Right atrium auricular region (tissue), 2 donors: Measurements from ENCODE around the gene CCNY. TPM values are rescaled to one million over a fixed set of nuclear protein-coding genes. Genes with fewer than 3 reads are reported as not detected.
A peak's percentile ranks its signal among the peaks of the same experiment; 100 is the strongest.

Experiments used
- DNase-seq: peaks from one replicate; pipeline ENCODE4 v3.0.0-alpha.2; 2019; ENCODE audit warnings: low spot score
- H3K27ac ChIP-seq, 2 donors: fragments of 200-600 bp; sonication (generic); 1 replicate in 1 of 2; 2 replicates in 1 of 2; pipeline ENCODE4 v1.5.1; 2016 to 2019
- H3K27me3 ChIP-seq, 2 donors: fragments of 200-600 bp; sonication (generic); one replicate each; pipeline versions ENCODE4 v1.5.1 to v1.6.0; 2017 to 2019
- H3K36me3 ChIP-seq: fragments of 200-600 bp; sonication (generic); one replicate; pipeline ENCODE4 v1.5.1; 2016
- H3K4me1 ChIP-seq, 2 donors: fragments of 200-600 bp; sonication (generic); one replicate each; pipeline versions ENCODE4 v1.5.1 to v1.6.0; 2017 to 2019
- H3K4me3 ChIP-seq, 2 donors: fragments of 200-600 bp; sonication (generic); 1 replicate in 1 of 2; 2 replicates in 1 of 2; pipeline ENCODE4 v1.5.1; 2017 to 2019; ENCODE audit warnings: mild to moderate bottlenecking in 1 of 2, moderate library complexity in 1 of 2
- H3K9me3 ChIP-seq, 2 donors: fragments of 200-600 bp; sonication (generic); one replicate each; pipeline ENCODE4 v1.5.1; 2019
- CTCF ChIP-seq, 2 donors: fragments of 200-600 bp; sonication (generic); IDR thresholded peaks; one replicate each; pipeline ENCODE4 v1.5.1; 2019; ENCODE audit warnings: antibody characterized with exemption in 2 of 2
- total RNA-seq, 2 donors: library from RNA; depleted of rRNA; stranded (reverse); fragments of >200 nt; gene quantifications; one replicate each; pipeline ENCODE4 v1.1.0, GENCODE V29; 2016

Gene CCNY
- total RNA-seq, 2 donors from 2014 or later: 35.6 to 58.1 TPM

DNA sequence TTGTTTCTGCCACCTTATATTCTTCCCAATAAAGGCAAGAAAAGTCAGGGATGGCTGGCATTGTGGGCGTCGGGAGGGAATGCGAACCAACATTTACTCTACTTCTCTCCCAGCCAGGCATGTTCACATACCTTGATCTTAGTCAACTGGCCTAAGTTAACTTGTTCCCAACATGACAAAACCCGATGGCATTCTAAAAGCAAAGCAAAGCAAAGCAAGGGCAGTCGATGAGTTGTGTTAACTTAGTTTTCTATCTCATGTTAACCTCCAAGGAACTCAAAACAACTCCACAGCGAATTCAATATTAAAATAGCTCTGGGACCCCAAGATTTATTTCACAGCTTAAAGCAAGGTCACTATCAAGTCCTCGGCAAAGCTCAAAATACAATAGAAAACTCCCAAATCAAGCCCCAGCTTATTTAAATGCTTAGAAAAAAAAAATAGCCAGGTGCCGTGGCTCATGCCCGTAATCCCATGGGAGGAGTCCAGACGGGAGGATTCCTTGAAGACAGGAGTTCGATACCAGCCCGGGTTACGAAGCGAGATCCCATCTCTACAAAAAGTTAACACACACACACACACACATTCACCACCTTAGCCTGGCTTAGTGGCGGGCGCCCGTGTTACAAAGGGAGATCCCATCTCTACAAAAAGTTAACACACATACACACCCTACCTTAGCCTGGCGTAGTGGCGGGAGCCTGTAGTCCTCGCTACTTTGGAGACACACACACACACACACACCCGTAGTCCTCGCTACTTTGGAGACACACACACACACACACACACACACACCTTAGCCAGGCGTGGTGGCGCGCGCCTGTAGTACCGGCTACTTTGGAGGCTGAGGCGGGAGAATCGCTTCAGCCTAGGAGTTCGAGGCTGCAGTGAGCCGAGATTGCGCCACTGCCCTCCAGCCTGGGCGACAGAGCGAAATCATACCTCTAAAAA, 901 bp upstream of the CCNY start:
- H3K4me3 ChIP-seq: peak overlapping the region; percentile 90 to 100
- H3K27me3 ChIP-seq: no peaks in the 10 kb centered on the region
- no peak for TF ChIP-seq CTCF (IDR thresholded peaks at IDR 0.05)
- no peaks in the 10 kb centered on the region for H3K36me3 ChIP-seq
- no peaks in the 10 kb centered on the region for H3K9me3 ChIP-seq
- peak overlapping the region; percentile 88 for H3K27ac ChIP-seq
- DNase-seq: no peak
- H3K4me1 ChIP-seq: peaks cover 0 to 73% of the 10 kb centered on the region in 2 donors

- H3K36me3 ChIP-seq: no peaks in the 10 kb centered on the region
- DNase-seq: no peak
- H3K9me3 ChIP-seq: no peaks in the 10 kb centered on the region
- H3K4me1 ChIP-seq: peaks cover 0 to 75% of the 10 kb centered on the region in 2 donors
- no peak for TF ChIP-seq CTCF (IDR thresholded peaks at IDR 0.05)
- peak overlapping the region; percentile 90 to 100 for H3K4me3 ChIP-seq
- peak overlapping the region; percentile 65 to 77 for H3K27ac ChIP-seq
- no peaks in the 10 kb centered on the region for H3K27me3 ChIP-seq
Measured at GRCh38 chr10:35336921-35337823, 863 bp downstream of the CCNY start.

DNA sequence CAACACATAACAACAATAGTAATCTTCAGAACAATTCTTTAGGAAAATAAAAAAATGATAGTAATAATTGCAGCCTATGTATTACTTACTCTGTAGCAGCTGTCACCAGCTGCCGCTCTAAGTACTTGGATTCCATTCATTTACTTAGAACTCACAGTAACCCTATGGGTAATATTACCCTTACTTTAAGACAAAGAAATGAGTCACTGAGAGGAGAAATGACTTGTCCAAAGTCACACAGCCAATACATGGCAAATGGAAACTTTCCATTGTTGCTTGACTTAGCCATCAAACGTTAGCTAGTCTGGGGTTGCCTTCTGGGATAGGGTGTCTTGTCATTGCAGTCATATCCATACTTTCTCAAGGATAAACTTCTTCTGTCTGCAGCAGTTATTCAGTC, 3.6 kb downstream of the CCNY start:
- no peak for TF ChIP-seq CTCF (IDR thresholded peaks at IDR 0.05)
- peaks cover 0 to 67% of the 10 kb centered on the region in 2 donors for H3K4me1 ChIP-seq

GRCh38 chr10:35340975-35341374, 4.7 kb downstream of the CCNY start:
- Histone ChIP-seq H3K27ac (no peak overlapping the region), H3K36me3 (no peaks in the 10 kb centered on the region), H3K4me3 (no peak overlapping the region), H3K4me1 (peaks cover 0 to 61% of the 10 kb centered on the region in 2 donors), H3K9me3 (no peaks in the 10 kb centered on the region), H3K27me3 (no peaks in the 10 kb centered on the region)
- TF ChIP-seq CTCF (IDR thresholded peaks at IDR 0.05): no peak
- no peak for DNase-seq

More for the DNA sequence above, 3.6 kb downstream of the CCNY start:
- no peak overlapping the region for H3K4me3 ChIP-seq
- no peak overlapping the region for H3K27ac ChIP-seq
- DNase-seq: no peak
- H3K27me3 ChIP-seq: no peaks in the 10 kb centered on the region
- no peaks in the 10 kb centered on the region for H3K9me3 ChIP-seq
- H3K36me3 ChIP-seq: no peaks in the 10 kb centered on the region

GRCh38 chr10:35341521-35341920, 5.2 kb downstream of the CCNY start:
- no peak overlapping the region for H3K27ac ChIP-seq
- H3K9me3 ChIP-seq: no peaks in the 10 kb centered on the region
- DNase-seq: no peak
- no peak overlapping the region for H3K4me3 ChIP-seq
- no peaks in the 10 kb centered on the region for H3K27me3 ChIP-seq
- peaks cover 0 to 67% of the 10 kb centered on the region in 2 donors for H3K4me1 ChIP-seq
- no peak for TF ChIP-seq CTCF (IDR thresholded peaks at IDR 0.05)
- H3K36me3 ChIP-seq: no peaks in the 10 kb centered on the region
